ENCODE results near the gene MSL1. TPM values are rescaled to one million over a fixed set of nuclear protein-coding genes. Genes with fewer than 3 reads are reported as not detected.
A peak's percentile ranks its signal among the peaks of the same experiment; 100 is the strongest.

MSL1 gene
- total and polyA plus RNA-seq, 2 of the 13 experiments (the other 11 are each of a cell fraction or from before 2014, with no cell fraction given): 63.8 to 88.5 TPM

- TF ChIP-seq ZNF407 (CRISPR knock-in tag; IDR thresholded peaks at IDR 0.05; ENCODE audit: not compliant biosample characterization) (no peak), ZKSCAN1 (IDR thresholded peaks at IDR 0.05; ENCODE audit: low read length) (no peak), ZNF556 (CRISPR knock-in tag; IDR thresholded peaks at IDR 0.05; ENCODE audit: borderline replicate concordance) (peak; percentile 55; the same call in 1 of the 2 replicates), ZNF333 (CRISPR knock-in tag; IDR thresholded peaks at IDR 0.05; ENCODE audit: borderline replicate concordance) (no peak), ZNF574 (CRISPR knock-in tag; IDR thresholded peaks at IDR 0.05) (0 out of 2 replicates have a peak, but pooled peaks have one; percentile 17), ZNF224 (CRISPR knock-in tag; IDR thresholded peaks at IDR 0.05) (no peak), CERS6 (CRISPR knock-in tag; IDR thresholded peaks at IDR 0.05) (no peak), SETDB1 (CRISPR knock-in tag; IDR thresholded peaks at IDR 0.05; ENCODE audit: borderline replicate concordance) (no peak), ZNF280D (CRISPR knock-in tag; IDR thresholded peaks at IDR 0.05) (no peak), ZNF18 (CRISPR knock-in tag; IDR thresholded peaks at IDR 0.05; ENCODE audit: insufficient replicate concordance) (no peak)
Observed at GRCh38 chr17:40173091-40173777, 51.5 kb downstream of the MSL1 start (continued).
